IPS DF 6.9 (cell line): Measurements from ENCODE around the gene PRKCQ.

Experiments
- DNase-seq: peaks from one replicate; pipeline ENCODE4 v3.0.0-alpha.2; 2013; ENCODE audit warnings: low read depth, low spot score
- H3K27ac ChIP-seq: one replicate; pipeline ENCODE4 v1.5.1; 2013; ENCODE audit warnings: low read length, control low read depth
- H3K27me3 ChIP-seq: 2 replicates; pipeline ENCODE4 v1.6.1; 2013; ENCODE audit warnings: mild to moderate bottlenecking, low read length; ENCODE audit not compliant: control insufficient read depth, insufficient read depth
- H3K36me3 ChIP-seq: 2 replicates; pipeline ENCODE4 v1.6.1; 2013; ENCODE audit warnings: low read length; ENCODE audit not compliant: control insufficient read depth, insufficient read depth
- H3K4me1 ChIP-seq: 2 replicates; pipeline ENCODE4 v1.6.1; 2013; ENCODE audit warnings: low read length; ENCODE audit not compliant: control insufficient read depth, insufficient read depth
- H3K4me3 ChIP-seq: 2 replicates; pipeline ENCODE4 v1.5.1; 2013; ENCODE audit warnings: mild to moderate bottlenecking, low read length
- H3K9me3 ChIP-seq: 2 replicates; pipeline ENCODE4 v1.6.1; 2013; ENCODE audit warnings: low read length, inconsistent platforms; ENCODE audit not compliant: control insufficient read depth, insufficient read depth
- WGBS: extraction: QIAGEN DNeasy Blood & Tissue Kit; methylation state at CpG from one replicate; pipeline ENCODE4 v1.1.7; 2013; ENCODE audit warnings: mixed read lengths, missing lambda C conversion rate; ENCODE audit not compliant: insufficient read length, insufficient coverage; 5-methylcytosine and 5-hydroxymethylcytosine counted together

The PRKCQ gene

GRCh38 chr10:6512182-6512581 is 67.9 kb downstream of the PRKCQ start:
- Histone ChIP-seq H3K9me3 (no peaks in the 10 kb centered on the region), H3K27me3 (no peaks in the 10 kb centered on the region), H3K4me3 (no peak overlapping the region), H3K27ac (no peak overlapping the region), H3K36me3 (no peaks in the 10 kb centered on the region), H3K4me1 (no peaks in the 10 kb centered on the region)
- DNase-seq: no peak
- no CpG with 5 or more reads among the region's 3 CpGs for WGBS

- Histone ChIP-seq H3K27me3 (no peaks in the 10 kb centered on the region), H3K9me3 (no peaks in the 10 kb centered on the region), H3K4me1 (no peaks in the 10 kb centered on the region), H3K27ac (no peak overlapping the region), H3K4me3 (no peak overlapping the region), H3K36me3 (no peaks in the 10 kb centered on the region)
- DNase-seq: no peak
- no CpG with 5 or more reads among the region's 6 CpGs for WGBS
These were observed 68.7 kb downstream of the PRKCQ start for GRCh38 chr10:6511347-6511746.

GRCh38 chr10:6507311-6507710 is 72.8 kb downstream of the PRKCQ start:
- H3K27ac ChIP-seq: no peak overlapping the region
- no peaks in the 10 kb centered on the region for H3K4me1 ChIP-seq
- H3K36me3 ChIP-seq: no peaks in the 10 kb centered on the region
- no peaks in the 10 kb centered on the region for H3K9me3 ChIP-seq
- H3K27me3 ChIP-seq: no peaks in the 10 kb centered on the region
- no CpG with 5 or more reads among the region's 5 CpGs for WGBS
- no peak overlapping the region for H3K4me3 ChIP-seq
- DNase-seq: no peak

- no peak for DNase-seq
- Histone ChIP-seq H3K4me1 (no peaks in the 10 kb centered on the region), H3K36me3 (no peaks in the 10 kb centered on the region), H3K27me3 (no peaks in the 10 kb centered on the region), H3K9me3 (no peaks in the 10 kb centered on the region), H3K27ac (no peak overlapping the region), H3K4me3 (no peak overlapping the region)
These were observed 74.8 kb downstream of the PRKCQ start for GRCh38 chr10:6505300-6505699.

- no peaks in the 10 kb centered on the region for H3K36me3 ChIP-seq
- no CpG with 5 or more reads among the region's 1 CpG for WGBS
- no peak overlapping the region for H3K27ac ChIP-seq
These were observed 75.8 kb downstream of the PRKCQ start for GRCh38 chr10:6504296-6504695.

DNA sequence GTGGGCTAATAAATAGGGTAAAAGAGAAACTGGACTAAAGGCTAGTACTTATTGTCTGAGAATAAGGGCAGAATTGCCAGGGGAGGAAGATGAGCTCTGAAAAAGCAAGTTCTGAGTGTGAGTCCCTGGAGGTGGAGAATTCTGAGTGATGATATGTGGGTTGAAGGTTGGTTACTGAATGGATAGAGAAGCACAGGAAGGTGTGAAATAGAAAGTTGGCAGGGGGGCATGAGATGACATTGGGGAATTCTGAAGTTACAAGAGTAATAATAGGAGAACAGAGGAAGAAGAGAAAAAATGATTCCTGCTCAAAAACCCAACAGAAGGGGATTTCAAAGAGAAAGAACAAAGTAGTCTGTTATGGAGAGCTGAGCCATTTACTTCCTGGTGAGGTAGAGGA is 76.9 kb downstream of the PRKCQ start:
- no peaks in the 10 kb centered on the region for H3K27me3 ChIP-seq
- no peaks in the 10 kb centered on the region for H3K4me1 ChIP-seq
- DNase-seq: no peak
- H3K27ac ChIP-seq: no peak overlapping the region
- no peaks in the 10 kb centered on the region for H3K9me3 ChIP-seq
- H3K4me3 ChIP-seq: no peak overlapping the region
- no peaks in the 10 kb centered on the region for H3K36me3 ChIP-seq

More at GRCh38 chr10:6504296-6504695, 75.8 kb downstream of the PRKCQ start:
- no peak for DNase-seq
- H3K4me1 ChIP-seq: no peaks in the 10 kb centered on the region
- no peaks in the 10 kb centered on the region for H3K27me3 ChIP-seq
- no peaks in the 10 kb centered on the region for H3K9me3 ChIP-seq
- no peak overlapping the region for H3K4me3 ChIP-seq

- Histone ChIP-seq H3K4me1 (no peaks in the 10 kb centered on the region), H3K4me3 (no peak overlapping the region), H3K9me3 (no peaks in the 10 kb centered on the region), H3K27me3 (no peaks in the 10 kb centered on the region), H3K36me3 (no peaks in the 10 kb centered on the region), H3K27ac (no peak overlapping the region)
- DNase-seq: no peak
- no CpG with 5 or more reads among the region's 4 CpGs for WGBS
These were observed 78.1 kb downstream of the PRKCQ start for GRCh38 chr10:6501931-6502330.

- Histone ChIP-seq H3K4me1 (no peaks in the 10 kb centered on the region), H3K27ac (no peak overlapping the region), H3K9me3 (no peaks in the 10 kb centered on the region), H3K36me3 (no peaks in the 10 kb centered on the region), H3K27me3 (no peaks in the 10 kb centered on the region), H3K4me3 (no peak overlapping the region)
- no peak for DNase-seq
These were observed 80.1 kb downstream of the PRKCQ start for GRCh38 chr10:6499974-6500373.

GRCh38 chr10:6498771-6499170 is 81.3 kb downstream of the PRKCQ start:
- Histone ChIP-seq H3K4me1 (no peaks in the 10 kb centered on the region), H3K27ac (no peak overlapping the region), H3K9me3 (no peaks in the 10 kb centered on the region), H3K27me3 (no peaks in the 10 kb centered on the region), H3K36me3 (no peaks in the 10 kb centered on the region), H3K4me3 (no peak overlapping the region)
- DNase-seq: no peak
- WGBS: no CpG with 5 or more reads among the region's 2 CpGs

DNA sequence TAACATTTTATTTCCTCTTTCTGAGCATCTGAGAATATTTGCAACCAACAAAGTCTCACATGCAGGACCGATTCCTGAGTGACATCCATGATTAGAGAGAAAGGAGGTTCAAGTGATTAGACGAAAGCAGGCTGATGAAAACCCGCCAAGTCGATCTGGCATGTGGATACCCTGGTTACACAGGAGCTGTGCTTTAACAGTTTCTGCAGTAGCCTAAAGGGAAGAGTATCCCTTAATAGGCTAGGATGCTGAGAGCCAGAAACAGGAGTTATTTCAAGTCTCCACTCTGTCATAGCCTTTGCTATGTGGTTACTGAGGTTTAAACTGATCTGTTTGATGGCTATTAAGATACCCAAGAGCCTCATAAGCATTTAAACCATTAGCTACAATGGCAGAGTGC is 82.5 kb downstream of the PRKCQ start:
- Histone ChIP-seq H3K4me1 (no peaks in the 10 kb centered on the region), H3K27me3 (no peaks in the 10 kb centered on the region), H3K9me3 (no peaks in the 10 kb centered on the region), H3K36me3 (no peaks in the 10 kb centered on the region), H3K27ac (no peak overlapping the region), H3K4me3 (no peak overlapping the region)
- no CpG with 5 or more reads among the region's 4 CpGs for WGBS
- no peak for DNase-seq

- Histone ChIP-seq H3K9me3 (no peaks in the 10 kb centered on the region), H3K36me3 (no peaks in the 10 kb centered on the region), H3K27ac (no peak overlapping the region), H3K4me3 (no peak overlapping the region), H3K27me3 (no peaks in the 10 kb centered on the region), H3K4me1 (no peaks in the 10 kb centered on the region)
- WGBS: no CpG with 5 or more reads among the region's 13 CpGs
- DNase-seq: no peak
These were observed 85.0 kb downstream of the PRKCQ start for GRCh38 chr10:6494936-6495592.
